Dermis microvascular lymphatic vessel endothelial cell (primary cell): ENCODE data around the gene E2F2. TPM values are rescaled to one million over a fixed set of nuclear protein-coding genes. Genes with fewer than 3 reads are reported as not detected.

Experiments
- DNase-seq, 2 donors: peaks; one replicate each; pipeline versions ENCODE4 v3.0.0 to v3.0.0-alpha.2; 2010; ENCODE audit warnings: low read depth in 2 of 2
- total RNA-seq: library from RNA; depleted of rRNA; stranded (reverse); fragments of >200 nt; gene quantifications from 2 replicates; pipeline ENCODE4 v1.2.1, GENCODE V29; 2014

The E2F2 gene
- total RNA-seq, 1 donor from 2014 or later: 1.9 TPM

DNA sequence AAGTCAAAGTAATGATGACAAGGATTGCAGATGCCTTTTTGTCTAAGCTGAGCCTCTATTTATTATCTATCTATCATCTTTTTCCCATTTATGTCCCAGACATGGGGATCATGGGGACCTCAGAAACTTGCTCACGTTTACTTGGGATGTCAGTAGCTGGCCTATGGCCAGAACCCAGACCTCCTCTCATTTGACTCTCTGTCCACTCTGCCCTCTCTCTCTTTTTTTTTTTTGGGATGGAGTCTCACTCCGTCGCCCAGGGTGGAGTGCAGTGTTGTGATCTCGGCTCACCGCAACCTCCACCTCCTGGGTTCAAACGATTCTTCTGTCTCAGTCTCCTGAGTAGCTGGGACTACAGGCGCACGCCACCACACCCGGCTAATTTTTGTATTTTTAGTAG, 32.0 kb upstream of the E2F2 start:
- peak in 1 of 2 donors; percentile 29 for DNase-seq

DNA sequence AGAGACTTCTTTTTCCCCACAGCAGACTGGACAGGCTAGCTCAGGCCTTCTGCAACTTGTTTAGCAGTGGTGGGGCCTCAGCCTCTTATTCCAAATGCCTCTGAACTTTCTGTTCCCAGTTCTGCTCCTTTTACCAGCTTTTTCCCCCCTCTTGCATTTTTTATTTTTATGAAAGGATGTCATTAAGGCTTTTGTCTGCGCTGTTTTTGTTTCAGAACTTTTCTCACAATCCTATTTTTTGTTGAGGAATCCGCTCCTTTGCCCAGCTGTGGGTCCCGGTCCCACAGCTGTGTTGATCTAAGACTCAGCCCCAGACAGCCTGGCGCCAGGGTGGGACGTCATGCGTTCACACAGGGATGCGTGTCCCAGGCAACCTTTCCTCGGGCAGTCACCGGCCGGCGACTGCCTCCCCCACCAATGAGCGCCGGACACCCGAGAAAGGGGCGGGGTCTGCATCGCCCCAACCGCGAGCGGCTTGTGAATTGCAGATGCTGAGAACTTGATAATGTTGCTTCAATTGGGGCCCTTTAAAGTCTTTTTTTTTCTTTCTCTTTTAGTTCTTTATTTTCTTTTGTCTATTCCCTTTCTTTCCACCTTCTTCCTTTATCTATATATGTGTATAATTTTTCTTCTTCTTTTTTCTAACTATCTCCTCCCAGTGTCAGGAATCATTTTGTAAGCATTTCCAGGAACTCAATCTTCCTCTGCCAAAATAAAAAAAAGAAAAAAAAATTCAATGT, 31.3 kb upstream of the E2F2 start:
- DNase-seq: peak; percentile 97 to 100

DNA sequence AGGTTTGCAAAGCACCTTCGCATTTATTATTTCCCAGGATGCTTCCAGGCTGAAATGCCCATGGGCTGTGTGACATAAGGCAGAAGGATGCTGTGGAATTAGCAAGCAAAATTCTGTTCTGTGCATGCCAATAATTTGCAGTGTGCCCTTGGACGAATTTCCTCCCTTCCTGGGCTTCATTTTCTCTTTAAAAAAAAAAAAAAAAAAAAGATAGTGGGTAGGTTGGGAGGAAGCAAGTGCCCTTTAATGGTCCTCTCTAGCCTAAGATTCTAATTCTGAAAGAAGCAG, 30.7 kb upstream of the E2F2 start:
- peak in 1 of 2 donors; percentile 29 for DNase-seq

DNA sequence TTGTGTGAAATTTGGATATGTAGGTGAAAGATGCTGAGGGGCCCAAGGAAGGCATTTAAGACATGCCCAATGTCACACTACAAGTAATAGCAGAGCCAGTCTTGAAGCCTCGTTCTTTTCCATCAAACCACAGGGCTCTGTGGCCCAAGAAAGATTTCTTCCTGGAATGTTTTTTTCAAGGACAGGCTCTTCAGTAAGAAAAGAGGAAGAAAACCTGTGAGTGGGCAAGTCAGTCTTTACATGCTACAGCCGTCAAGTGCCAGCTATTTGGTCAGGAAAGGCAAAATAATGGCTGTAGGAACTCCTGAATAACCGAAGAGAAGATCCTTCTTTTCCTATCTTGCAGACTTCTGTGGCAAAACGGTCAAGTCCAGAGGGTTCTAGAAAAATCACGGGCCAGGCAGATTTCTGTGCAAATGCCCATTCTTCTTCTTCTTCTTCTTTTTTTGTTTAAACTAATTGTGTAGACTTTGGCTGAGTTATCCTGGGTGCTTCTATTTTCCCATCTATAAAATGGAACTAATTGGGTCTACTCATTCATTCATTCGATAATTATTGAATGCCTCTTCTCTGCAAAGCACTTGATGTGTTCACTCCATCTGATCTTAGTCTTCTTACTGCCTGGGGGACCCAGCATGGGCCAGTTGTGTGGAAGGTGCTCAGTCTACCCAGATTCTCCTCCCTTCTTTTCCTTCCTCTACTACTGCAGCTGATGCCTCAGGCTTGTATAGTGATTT, 30.2 kb upstream of the E2F2 start:
- DNase-seq: no peak

DNA sequence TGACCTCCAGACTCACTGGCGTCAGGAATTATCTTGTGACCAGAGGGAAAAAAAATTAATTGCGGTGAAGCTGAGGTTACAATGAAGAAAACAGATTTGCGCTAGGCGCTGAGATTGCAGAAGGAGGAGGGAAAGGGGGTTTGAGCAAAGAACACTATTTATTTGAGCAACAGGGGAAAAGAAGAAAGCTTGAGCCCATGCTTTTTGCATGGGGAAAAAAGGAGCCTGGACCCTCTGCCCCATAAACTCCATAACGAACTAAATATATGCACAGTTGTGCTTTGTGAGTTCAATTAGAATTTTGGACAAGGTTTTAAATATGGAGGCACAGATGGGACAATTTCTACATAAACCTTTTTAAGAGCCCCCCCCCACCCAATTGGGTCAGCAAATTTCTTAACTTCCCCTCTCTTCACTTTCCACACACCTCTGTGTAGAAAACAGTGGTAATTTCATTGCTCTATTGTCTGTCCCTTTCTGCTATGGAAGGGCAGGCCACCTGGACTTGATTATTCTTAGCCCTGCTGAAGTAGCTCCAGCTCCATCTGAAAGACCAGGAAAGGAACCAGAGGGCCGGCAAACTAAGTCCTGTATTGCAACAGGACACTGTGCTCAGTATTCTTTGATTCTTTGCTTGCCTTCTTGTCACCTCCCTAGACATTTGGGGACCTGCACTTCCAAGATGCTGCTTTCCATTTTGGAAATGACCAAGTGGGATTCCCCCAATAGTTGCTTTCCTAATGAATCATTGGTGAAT, 29.1 kb upstream of the E2F2 start:
- DNase-seq: peak in 1 of 2 donors; percentile 49

DNA sequence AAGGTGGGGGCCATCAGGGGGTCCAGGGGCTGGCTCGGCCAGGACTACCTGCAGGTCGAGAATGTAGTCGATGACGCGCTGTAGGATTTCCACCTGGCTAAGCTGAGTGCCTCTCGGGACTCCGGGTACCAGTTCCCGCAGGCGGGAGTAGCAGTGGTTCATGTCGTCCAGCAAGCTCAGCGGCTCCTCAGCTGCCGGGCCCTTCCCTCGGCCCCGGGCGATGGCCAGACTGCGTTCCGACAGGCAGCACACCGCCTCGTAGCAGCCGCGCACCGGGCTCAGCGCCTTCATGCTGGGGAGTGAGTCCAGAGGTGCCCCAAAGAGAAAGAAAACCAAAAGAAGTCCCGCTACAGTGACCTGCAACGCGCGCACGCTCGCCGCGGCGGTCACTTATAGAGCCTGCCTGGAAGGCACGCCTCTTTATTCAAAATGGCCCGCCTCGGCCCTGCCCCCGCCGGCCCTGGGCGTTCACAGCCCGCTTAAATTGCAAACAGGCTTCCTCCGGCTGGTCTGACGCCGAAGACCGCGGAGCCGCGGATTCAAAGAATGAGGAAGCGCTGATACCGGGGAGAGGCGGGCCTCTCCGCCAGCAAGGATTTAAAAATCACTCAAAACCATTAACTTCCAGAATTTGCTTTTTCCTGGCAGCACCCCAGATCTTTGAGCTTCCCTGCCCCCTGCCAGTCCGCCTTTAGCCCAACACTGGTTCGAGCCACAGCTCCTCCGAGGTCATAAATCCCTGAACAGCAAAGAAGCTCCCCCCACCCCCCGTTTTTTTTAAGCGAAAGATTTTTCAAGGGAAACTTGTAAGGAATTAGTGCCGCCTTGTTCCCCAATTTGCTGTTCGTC, 28.3 kb upstream of the E2F2 start, which contains the start of gene ID3:
ID3 (minus strand) TSS at position 366 of the 849 bp plus-strand sequence; CDS start at position 291, 75 bp downstream.
- DNase-seq: peak; percentile 86 to 97

DNA sequence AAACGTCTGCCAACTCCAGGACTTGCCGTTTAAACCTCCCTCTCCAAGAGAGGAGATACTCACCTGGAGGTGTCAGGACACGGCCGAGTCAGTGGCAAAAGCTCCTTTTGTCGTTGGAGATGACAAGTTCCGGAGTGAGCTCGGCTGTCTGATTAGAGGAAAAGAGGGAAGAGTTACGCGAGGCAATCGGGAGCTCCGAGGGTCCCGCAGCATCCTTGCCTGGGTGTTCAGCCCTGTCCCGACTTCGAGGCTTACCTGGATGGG, 27.8 kb upstream of the E2F2 start:
- DNase-seq: no peak

DNA sequence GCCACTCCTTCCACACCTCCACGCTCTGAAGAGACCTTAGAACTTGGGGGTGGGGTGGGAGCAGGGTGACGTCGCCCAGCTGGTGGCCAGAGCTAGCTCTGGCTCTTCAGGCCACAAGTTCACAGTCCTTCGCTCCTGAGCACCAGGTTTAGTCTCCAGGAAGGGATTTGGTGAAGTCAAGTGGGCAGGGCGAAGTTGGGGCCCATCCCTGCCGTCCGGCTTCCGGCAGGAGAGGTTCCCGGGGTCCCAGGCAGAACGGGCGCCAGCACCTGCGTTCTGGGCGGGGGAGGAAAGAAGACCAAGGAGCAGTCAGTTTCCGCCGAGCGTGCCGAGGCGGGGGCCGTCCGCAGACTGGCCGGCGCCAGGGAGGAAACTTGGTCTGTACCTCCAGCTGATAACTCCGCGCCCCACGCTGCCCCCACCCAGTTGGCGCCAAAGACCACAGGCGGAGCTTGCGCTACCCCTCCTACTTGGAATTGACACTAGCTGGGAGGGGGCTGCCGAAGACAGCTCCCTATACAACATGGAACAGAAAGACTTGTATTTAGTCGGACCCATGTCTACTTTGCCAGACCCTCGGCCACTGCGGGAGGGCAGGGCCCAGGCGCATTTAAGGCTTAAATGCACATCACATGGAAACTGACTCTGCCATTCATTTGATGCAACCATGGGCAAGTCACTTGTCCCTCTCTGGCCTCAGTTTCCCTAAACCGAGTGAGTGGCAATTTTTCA, 27.3 kb upstream of the E2F2 start:
- peak in 1 of 2 donors; percentile 67 for DNase-seq

DNA sequence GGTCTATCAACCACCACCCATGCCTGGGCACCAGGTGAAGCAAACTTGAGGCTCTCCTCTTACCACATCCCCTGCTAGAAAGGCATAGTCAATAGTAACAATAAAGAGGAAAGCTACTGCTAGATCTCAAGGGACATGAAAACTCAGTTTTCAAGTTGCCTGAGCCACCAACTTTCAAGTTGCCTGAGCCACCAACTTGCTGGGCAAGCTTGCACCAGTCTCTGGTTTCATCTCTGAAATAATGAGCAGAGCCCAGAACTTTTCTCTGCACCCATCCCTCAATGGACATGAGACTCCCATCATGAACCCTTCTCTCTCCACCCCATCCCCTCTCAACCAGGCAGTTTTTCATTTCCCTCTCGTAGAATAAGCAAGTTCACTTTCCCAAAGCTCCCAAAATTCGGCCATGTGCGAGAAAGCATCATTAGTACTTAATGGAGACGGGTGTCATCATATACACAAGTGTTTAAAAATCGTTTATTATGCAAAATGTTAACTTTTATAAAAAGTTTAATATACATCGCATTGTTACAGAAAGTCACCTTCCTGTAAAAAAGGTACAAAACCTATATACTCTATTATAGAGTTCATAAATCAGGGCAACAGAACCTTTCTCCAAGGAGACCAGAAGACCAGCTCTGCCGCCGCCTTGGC, 26.6 kb upstream of the E2F2 start:
- DNase-seq: peak in 1 of 2 donors; percentile 37

DNA sequence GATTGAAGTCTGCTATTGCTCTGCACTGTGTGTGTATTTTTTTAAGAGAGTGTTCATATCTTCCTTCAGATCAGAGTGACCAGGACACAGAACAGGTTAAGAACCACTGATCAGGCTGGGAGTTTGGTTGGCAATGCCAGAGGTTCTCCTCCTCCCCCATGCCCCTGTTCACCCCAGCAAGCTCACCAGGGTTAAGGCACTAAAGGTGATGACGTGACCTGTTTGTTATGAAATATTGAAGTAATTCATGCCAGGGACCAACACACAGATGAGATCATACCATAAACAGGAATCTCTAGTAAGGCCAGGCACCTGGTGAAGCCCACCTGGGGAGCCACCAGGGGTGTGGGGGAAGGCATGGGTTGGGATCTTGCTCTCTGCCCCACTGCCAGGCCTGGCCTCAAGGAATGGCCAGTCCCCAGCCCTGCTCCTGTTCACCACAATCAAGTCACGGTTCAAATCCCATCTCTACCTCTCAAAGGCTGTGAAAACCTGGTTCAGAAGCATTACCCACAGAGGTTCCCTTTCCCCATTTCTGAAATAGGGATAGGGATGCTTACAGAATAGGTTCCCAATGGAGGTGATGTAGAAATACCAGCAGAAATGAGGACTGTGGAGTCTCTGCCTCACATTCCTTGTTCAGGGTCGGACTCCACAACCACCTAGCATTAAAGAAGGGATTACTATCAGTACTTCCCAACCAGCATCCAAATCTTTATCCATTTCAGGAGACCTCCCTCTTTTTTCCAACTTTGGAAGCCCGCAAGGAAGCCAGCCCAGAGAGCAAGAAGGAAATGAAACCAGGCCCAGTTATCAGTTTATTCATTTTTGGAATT, 25.8 kb upstream of the E2F2 start:
- peak in 1 of 2 donors; percentile 92 for DNase-seq

DNA sequence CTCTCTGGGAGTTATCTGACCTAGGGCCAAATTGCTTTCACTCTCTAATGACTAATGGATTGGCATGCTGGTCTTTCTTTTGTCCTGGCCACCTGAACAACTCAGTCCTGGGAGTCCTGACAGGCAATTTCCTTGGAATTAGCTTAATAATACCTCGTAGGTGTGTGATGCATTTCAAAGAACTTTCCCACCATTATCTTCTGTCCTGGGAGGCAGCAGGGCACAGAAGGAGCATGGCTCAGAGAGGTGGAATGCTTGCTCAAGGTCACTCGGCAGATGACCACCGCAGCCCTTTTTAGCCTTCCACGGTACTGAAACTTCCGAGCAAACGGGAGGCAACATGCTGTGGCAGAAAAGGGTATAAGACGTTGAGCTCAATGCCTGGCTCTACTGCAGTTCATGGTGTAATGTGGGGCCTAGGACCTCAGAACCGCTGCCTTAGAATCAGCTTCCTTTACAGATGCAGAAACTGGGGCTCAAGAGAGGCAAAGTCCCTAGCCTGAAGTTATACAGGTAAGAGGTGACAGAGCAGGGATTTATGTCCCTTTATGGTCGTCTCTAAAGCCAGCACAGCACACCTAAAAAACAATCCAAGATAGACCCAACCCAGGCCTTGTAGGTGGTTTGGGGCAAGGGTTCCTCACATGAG, 25.1 kb upstream of the E2F2 start:
- DNase-seq: peak in 1 of 2 donors; percentile 94

DNA sequence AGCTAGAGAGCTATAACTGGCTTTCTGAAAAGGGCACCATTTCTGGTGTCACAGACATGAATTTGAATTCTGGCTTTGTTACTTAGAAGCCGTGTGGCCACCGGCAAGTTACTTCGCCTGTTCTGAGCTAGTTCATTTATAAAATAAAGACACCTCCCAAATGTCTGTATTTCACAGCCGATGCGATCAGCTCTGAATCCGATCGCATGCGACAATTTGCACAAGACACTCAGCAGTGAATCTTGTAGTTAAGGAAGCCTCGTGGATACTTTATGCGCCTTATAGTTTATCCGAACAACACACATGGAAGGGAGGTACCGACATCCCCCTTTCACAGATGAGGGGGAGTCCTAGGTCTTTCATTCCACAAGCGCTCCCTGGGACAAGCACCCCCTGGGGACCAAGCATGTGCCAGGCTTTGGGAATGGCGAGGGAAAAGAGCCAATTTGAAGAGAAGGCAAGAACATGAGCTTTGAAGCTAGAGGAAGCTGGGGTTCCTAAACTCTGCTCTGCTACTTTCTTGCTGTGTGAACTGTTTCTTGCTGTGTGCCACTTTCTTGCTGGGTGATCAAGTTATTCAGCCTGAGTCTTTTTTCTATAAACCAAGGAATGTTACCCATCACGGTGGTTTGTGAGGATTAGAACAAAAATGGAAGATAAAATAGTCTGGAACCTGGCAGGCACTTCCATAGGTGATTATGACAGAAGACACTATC, 24.4 kb upstream of the E2F2 start:
- peak in 1 of 2 donors; percentile 82 for DNase-seq

DNA sequence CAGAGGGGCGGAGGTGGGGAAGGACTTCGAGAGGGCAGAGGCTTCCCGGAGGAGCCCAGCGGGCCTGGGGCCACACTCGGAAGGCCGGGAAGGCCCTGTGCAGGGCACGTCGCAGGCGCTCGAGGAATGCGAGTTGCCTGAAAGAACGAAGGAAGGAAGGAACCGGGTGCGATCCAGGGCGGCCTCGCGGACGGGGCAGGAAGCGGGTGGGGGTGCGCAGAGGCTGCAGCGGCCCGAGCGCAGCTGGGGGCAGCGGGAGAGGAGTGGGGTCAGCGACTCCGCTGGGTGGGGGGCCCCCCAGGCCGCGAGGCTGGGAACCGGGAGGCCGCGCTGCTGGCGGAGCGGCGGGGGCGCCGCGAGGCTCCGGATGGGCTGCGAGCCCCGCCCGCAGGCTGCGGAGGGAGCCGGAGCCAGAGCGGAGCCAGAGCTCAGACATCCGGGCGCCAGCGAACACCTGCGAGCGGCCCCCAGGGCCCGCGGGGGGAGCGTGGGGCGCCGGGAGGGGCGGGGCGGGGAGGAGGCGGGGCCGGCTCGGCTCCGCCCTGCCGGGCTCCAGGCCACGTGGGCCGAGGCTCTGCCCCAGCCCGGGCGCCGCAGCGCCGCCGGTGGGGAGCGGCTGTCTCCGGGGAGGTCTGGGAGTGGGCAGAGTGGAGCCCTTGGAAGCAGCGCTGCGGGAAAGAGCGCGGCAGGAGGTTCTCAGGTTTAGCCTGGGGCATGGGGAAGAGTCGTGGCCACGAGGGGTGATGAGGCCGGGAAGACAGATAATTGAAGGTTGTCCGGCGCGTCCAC, 23.6 kb upstream of the E2F2 start:
- peak; percentile 75 to 95 for DNase-seq

DNA sequence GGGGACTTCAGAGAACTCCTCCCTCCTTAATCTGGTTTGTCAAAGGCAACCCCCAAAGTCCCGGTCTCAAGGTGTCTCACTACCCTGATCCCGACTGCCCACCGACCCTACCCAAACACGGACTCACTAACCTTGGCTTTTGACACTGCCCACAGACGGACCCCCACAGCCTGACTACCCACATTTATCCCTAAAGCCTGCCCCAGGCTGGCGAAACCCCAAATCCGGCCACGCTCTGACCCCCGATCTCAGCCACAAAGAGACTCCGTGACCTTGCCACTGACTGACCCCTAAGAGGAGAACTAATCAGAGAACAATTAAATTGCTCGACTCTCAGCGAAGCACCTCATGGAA, 23.1 kb upstream of the E2F2 start:
- DNase-seq: no peak

DNA sequence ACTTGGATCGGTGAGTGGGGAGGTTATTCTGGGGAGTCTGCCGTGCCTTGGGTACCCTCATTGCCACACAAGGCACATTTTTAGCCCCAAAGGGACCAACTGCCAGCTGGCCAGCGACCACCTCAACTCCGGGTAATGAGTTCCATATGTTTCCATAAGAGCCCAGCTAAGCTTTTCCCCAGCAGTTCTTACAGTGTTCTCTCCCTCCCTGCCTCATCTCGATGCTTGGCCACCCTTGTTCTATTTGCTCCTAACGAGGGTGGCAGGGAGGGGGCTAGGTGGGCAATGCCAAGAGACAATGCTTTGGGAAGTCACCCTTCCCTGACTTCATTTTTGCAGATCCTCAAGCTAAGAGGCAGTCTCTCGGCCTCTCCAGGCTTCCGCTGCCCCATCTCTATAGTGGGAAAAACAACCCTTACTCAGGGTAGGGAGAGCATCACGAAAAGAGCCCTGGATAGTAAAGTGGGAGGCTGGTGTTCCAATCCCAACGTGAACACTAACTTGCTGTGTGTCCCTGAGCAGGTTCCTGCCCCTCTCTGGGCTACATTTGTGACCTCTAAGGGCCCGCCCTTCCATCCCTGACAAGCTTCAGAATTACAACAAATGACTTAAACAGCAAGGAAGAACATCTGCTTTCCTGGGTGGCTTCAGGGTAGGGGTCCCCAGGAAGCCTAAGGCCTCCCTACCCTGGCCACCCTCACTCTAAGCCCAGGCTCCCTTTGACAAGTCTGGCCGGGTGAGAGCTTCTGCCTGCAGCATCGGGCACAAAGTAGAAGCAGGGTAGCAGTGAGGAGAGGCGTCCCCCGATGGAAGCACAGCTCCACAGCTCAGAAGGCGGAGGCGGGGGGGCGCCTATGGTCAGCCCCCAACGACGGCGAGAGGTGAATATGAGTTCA, 22.4 kb upstream of the E2F2 start:
- DNase-seq: peak in 1 of 2 donors; percentile 40

DNA sequence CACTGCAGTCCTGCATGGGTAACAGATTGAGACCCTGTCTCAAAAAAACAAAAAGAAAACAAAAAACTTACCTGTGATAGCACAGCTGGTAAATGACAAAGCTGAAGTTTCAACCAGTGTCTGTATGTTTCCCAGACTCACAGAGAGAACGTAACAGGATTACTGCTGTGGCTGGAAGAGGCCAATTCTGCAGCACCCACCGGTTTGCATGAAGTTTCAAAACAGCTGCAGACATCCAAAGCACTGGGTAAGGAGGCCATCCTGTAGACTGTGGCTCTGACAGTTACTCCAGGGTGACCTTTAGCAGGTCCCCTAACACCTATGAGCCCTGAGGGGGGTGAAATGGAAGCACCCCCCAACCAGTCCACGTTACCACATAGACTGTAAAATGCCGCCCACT, 20.8 kb upstream of the E2F2 start:
- DNase-seq: no peak

DNA sequence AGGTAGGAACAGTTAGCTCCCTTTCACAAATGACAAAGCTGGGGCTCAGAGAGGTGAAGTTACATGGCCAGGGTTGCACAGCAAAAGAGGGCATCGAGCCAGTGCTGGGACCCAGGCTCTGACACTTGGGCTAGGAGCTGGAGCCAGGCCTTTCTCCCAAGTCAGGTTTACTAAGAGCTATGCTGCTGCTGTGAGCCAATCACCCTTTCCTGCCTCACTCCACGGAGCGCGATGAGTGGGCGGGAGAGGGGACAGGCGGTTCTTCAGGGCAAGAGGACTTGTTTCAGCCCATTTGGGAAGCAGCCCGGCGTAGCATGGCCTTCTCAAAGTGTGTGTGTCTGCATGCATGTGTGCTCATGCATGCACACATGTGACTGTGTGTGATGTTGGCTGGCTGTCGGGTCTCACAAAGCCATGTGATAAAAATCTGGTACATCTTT, 17.7 kb upstream of the E2F2 start:
- no peak for DNase-seq
